ENCODE measurements around the gene DMRT1.
"Not testable (repeated sequence)": the region's sequence is repeated elsewhere in the genome, so short reads cannot be mapped to it uniquely, and the experiment has no call there.

The DMRT1 gene

DNA sequence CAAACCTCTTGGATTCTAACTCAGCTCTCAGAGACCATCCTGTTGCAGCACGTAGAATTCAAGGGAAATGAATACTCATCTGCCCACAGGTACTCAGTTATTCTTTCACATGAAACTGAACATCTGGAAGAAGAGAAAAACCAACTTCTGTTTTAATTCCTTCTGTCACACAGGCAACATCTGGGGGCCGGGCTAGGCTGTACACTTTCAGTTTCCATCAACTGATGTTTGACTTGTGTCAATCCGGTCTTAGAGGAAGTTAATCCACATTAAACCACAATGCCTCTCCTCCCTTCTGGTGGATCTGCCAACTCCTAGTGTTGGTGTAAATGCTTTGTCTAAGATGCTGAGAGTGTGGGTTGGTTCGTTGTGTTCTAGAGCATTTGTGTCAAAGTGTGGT lies 152.5 kb downstream of the DMRT1 start:
- DNase-seq (ENCODE audit: low read depth), result no peak
- no peak overlapping the region for H3K4me3 ChIP-seq (ENCODE audit: low read depth, low read length)
- TF ChIP-seq, protein P1, sequence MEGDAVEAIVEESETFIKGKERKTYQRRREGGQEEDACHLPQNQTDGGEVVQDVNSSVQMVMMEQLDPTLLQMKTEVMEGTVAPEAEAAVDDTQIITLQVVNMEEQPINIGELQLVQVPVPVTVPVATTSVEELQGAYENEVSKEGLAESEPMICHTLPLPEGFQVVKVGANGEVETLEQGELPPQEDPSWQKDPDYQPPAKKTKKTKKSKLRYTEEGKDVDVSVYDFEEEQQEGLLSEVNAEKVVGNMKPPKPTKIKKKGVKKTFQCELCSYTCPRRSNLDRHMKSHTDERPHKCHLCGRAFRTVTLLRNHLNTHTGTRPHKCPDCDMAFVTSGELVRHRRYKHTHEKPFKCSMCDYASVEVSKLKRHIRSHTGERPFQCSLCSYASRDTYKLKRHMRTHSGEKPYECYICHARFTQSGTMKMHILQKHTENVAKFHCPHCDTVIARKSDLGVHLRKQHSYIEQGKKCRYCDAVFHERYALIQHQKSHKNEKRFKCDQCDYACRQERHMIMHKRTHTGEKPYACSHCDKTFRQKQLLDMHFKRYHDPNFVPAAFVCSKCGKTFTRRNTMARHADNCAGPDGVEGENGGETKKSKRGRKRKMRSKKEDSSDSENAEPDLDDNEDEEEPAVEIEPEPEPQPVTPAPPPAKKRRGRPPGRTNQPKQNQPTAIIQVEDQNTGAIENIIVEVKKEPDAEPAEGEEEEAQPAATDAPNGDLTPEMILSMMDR (IDR thresholded peaks at IDR 0.05; ENCODE audit: control insufficient read depth, extremely low read depth, insufficient read depth), result no peak

DNA sequence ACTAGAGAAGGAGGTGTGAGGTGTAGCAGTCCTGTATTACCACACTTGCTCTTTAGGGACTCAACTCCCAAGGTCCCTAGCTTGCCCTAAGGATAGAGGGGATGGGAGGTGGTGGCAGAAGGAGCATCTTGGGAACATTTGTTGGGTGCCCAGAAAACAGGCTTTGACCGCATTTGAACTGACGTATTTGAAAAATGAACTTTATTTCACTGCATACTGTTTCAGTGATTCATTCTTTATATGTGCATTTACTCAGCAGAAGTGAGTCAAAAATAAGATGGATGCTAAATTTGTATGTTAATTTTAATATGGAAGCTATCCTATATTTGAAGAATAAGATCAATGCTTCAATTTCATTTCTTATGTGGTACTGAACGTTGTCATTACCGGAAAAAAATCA lies 153.7 kb downstream of the DMRT1 start:
- no peak overlapping the region for H3K4me3 ChIP-seq (ENCODE audit: low read depth, low read length)
- TF ChIP-seq, protein P1 (IDR thresholded peaks at IDR 0.05; ENCODE audit: control insufficient read depth, extremely low read depth, insufficient read depth), result no peak
- DNase-seq (ENCODE audit: low read depth), result no peak

DNA sequence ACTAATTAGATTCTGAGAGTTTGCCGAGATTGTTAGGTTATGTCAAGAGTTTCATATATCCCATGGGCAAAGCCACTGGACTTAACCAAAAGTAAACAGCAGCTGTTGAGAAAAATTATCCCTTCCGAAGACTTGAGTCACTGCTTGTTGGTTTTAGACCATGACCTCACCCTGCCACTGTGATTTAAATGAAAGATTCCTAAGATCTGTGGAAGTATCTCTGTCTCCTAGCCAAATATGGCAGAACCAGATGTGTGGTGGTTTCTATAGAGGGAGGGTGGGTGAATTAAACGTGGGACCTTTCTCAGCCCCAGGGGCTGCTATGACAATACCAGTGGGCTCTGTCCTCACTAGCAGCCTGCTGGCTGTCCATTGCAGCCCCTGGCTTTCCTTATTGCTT lies 154.3 kb downstream of the DMRT1 start:
- no peak for DNase-seq (ENCODE audit: low read depth)
- H3K4me3 ChIP-seq (ENCODE audit: low read depth, low read length), result no peak overlapping the region
- TF ChIP-seq, protein P1 (IDR thresholded peaks at IDR 0.05; ENCODE audit: control insufficient read depth, extremely low read depth, insufficient read depth), result no peak

DNA sequence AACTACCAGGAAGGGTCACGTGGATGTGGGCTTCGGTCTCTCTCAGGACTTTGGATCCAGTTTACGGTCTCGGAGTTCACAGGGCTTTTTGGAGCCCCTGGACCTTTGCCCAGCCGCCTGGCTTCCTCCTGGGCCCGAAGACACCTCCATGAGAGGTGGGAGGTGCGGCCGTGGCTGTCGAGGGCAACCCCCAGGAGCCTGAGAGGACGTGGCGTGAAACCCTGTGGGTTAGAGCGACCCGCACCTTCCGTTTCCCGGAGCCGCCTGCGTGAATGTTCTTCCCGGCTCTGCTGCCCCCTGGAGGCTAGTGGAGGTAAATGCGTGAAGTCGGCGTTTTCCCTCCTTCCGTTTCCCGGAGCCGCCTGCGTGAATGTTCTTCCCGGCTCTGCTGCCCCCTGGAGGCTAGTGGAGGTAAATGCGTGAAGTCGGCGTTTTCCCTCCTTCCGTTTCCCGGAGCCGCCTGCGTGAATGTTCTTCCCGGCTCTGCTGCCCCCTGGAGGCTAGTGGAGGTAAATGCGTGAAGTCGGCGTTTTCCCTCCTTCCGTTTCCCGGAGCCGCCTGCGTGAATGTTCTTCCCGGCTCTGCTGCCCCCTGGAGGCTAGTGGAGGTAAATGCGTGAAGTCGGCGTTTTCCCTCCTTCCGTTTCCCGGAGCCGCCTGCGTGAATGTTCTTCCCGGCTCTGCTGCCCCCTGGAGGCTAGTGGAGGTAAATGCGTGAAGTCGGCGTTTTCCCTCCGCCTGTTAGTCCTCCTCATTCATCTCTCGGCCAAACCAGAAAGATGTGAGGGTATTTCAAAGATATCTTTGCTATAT lies 157.0 kb downstream of the DMRT1 start:
- not testable (repeated sequence) for DNase-seq (ENCODE audit: low read depth); H3K4me3 ChIP-seq (ENCODE audit: low read depth, low read length)

DNA sequence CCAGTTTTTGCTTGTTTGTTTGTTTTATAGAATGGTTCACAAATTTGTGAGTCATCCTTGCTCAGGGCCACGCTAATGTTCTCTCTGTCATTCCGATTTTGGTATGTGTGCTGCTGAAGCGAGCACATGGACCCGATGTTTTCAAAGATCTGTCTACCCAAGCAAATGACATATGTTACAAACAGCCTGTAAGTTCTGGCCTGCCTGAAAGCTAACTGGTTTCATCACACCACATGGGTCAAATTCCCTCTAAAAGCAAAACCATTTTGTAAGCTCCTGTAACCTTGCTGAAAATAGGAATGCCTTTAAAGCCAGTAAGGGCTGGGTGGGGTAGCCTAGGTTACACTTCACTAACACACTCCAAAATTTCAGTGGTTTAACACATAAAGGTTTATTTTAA lies 160.3 kb downstream of the DMRT1 start:
- DNase-seq (ENCODE audit: low read depth), result no peak
- TF ChIP-seq, protein P1 (IDR thresholded peaks at IDR 0.05; ENCODE audit: control insufficient read depth, extremely low read depth, insufficient read depth), result no peak

DNA sequence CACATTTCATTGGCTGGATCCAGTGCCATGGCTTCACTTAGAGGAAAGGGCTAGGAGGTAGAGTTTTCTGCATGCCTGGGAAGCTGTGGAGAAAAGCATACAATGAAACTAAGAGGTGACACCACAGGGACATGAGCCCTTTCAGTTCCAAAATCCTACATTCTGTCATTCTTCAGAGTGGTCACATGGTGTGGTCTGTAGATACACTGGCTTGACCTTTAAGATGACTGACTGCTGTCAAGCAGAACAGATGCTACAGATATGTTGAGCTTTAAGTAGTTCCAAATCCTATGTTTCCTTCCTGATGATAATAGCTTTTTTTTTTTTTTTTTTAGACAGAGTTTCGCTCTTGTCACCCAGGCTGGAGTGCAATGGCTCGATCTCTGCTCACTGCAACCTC lies 161.2 kb downstream of the DMRT1 start:
- TF ChIP-seq, protein P1 (IDR thresholded peaks at IDR 0.05; ENCODE audit: control insufficient read depth, extremely low read depth, insufficient read depth), result no peak
- DNase-seq (ENCODE audit: low read depth), result no peak
- no peak overlapping the region for H3K4me3 ChIP-seq (ENCODE audit: low read depth, low read length)

More for the DNA sequence above, 160.3 kb downstream of the DMRT1 start:
- H3K4me3 ChIP-seq (ENCODE audit: low read depth, low read length), result no peak overlapping the region

DNA sequence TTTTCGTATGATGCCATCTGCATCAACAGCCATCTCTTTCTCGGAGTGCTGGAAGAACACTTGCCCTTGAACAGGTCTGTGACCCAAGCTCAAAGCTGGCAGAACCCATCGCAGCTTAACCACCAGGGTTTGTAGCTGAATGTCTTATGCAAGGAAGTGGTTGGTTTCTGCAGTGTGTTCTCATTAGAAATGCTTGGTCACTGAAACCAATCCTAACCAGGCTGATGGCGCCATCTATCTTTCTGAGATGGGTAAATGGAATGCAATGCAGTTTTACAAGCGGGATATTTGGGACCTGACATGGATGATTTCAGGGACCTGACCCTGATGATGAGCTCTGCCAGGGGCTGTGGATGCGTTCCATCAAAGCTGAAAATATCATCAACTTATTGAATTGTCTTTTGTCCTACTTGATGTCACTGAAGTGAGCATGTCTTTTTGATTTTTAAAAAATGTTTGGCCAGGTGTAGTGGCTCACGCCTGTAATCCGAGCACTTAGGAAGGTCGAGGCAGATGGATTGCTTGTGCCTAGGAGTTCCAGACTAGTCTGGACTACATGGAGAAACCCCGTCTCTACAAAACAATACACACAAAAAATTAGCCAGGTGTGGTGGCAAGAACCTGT lies 163.7 kb downstream of the DMRT1 start:
- no peak overlapping the region for H3K4me3 ChIP-seq (ENCODE audit: low read depth, low read length)
- TF ChIP-seq, protein P1 (IDR thresholded peaks at IDR 0.05; ENCODE audit: control insufficient read depth, extremely low read depth, insufficient read depth), result peak; percentile 74
- peak; percentile 14 for DNase-seq (ENCODE audit: low read depth)
